A549 (cell line): ENCODE measurements around the gene DDIT4L.

Experiments used
- CBX8 ChIP-seq: fragments of 200-600 bp; sonication (generic); IDR thresholded peaks from 2 replicates; pipeline ENCODE4 v1.6.1; 2016
- CHD4 ChIP-seq: fragments of 200-600 bp; sonication (generic); IDR thresholded peaks from 2 replicates; pipeline ENCODE4 v1.6.1; 2016; ENCODE audit warnings: antibody characterized with exemption, mild to moderate bottlenecking, borderline replicate concordance
- CTCF ChIP-seq: fragments of >200 bp; sonication (Bioruptor Twin); formaldehyde crosslinking; IDR thresholded peaks from 3 replicates; pipeline ENCODE4 v1.5.1; 2016
- EP300 ChIP-seq, 2 experiments: fragments of >200 bp; sonication (Bioruptor Twin); formaldehyde crosslinking; IDR thresholded peaks; 2 replicates in 1 of 2; 3 replicates in 1 of 2; pipeline ENCODE4 v1.6.1; 2016 to 2017
- MAX ChIP-seq: IDR thresholded peaks from 2 replicates; pipeline ENCODE4 v1.6.1; 2012
- POLR2A ChIP-seq: IDR thresholded peaks from 2 replicates; pipeline ENCODE4 v1.6.1; 2012; ENCODE audit warnings: mild to moderate bottlenecking, low read length
- REST ChIP-seq: fragments of 200-600 bp; sonication (generic); IDR thresholded peaks from 2 replicates; pipeline ENCODE4 v1.6.1; 2016; ENCODE audit warnings: antibody characterized with exemption, mild to moderate bottlenecking, moderate library complexity

GRCh38 chr4:100164808-100165760 is 25.2 kb downstream of the DDIT4L start:
- TF ChIP-seq POLR2A: no peak
- TF ChIP-seq CTCF: no peak
- no peak for TF ChIP-seq REST
- no peak for TF ChIP-seq CHD4
- no peak for TF ChIP-seq MAX
- TF ChIP-seq EP300 (IDR thresholded peaks at IDR 0.05): no peak
- TF ChIP-seq CBX8: no peak
